Measurements from ENCODE around the gene KLF14. TPM values are rescaled to one million over a fixed set of nuclear protein-coding genes. Genes with fewer than 3 reads are reported as not detected.

KLF14 gene
- total RNA-seq, 1 donor from 2014 or later, result not detected

DNA sequence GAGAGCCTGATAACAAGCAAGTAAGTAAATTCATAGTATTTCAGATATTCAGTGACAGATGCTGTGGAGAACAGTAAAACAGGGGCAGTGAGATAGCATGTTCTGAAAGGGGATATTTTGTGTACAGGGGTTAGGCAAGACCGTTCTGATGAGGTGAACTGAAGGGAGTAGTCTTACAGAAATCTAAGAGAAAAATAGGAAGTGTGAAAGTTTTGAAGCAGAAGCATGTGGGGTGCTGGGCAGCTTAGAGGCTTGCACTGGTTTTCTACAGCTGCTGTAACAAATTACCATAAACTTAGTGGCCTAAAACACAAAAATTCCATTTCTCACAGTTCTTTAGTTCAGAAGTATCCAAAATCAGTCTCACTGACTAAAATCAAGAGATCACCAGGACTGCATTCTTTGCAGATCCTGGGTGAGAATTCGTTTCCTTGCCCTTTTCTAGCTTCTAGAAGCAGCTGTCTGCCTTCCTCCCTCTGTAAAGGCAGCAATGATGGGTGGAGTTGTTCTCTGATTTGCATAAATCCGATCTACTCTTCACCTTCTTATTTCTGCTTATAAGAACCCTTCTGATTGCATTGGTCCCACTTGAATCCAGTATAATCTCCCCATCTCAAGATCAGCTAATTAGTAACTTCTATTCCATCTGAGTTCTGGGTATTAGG, 7.5 kb upstream of the KLF14 start:
- Histone ChIP-seq H3K27ac (no peak overlapping the region), H3K27me3 (ENCODE audit: low read depth) (peaks cover 65% of the 10 kb centered on the region), H3K9me3 (no peaks in the 10 kb centered on the region), H3K4me1 (peaks cover 6% of the 10 kb centered on the region), H3K36me3 (no peaks in the 10 kb centered on the region), H3K4me3 (no peak overlapping the region)
- intact Hi-C loops (cut with DNase I), result no loop called here
- ATAC-seq (peak; percentile 75 to 85), DNase-seq (no peak)
- TF ChIP-seq, protein P1, sequence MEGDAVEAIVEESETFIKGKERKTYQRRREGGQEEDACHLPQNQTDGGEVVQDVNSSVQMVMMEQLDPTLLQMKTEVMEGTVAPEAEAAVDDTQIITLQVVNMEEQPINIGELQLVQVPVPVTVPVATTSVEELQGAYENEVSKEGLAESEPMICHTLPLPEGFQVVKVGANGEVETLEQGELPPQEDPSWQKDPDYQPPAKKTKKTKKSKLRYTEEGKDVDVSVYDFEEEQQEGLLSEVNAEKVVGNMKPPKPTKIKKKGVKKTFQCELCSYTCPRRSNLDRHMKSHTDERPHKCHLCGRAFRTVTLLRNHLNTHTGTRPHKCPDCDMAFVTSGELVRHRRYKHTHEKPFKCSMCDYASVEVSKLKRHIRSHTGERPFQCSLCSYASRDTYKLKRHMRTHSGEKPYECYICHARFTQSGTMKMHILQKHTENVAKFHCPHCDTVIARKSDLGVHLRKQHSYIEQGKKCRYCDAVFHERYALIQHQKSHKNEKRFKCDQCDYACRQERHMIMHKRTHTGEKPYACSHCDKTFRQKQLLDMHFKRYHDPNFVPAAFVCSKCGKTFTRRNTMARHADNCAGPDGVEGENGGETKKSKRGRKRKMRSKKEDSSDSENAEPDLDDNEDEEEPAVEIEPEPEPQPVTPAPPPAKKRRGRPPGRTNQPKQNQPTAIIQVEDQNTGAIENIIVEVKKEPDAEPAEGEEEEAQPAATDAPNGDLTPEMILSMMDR (IDR thresholded peaks at IDR 0.05), result no peak

DNA sequence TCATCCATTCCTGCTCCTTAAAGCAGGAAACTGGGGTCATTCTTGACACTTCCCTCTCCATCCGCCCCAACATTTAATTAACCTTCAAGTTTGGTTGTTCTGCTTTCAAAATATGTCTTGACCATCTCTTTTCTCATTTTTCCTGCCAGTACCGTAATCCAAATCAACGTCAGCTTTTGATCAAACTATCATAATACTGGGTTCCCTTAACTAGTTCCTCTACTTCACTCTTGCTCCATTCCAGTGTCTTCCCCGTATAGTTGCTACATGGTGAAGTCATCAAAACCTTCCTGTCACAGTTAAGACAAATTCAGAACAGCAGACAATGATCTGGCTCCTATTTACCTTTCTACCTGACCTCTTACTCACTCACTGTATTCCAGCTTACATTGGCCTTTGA, 6.6 kb upstream of the KLF14 start:
- H3K4me1 ChIP-seq, result peaks cover 6% of the 10 kb centered on the region
- TF ChIP-seq, protein P1 (IDR thresholded peaks at IDR 0.05), result no peak
- H3K36me3 ChIP-seq, result no peaks in the 10 kb centered on the region
- peak; percentile 74 to 75 for ATAC-seq
- H3K9me3 ChIP-seq, result no peaks in the 10 kb centered on the region
- no peak for DNase-seq
- H3K27me3 ChIP-seq (ENCODE audit: low read depth), result peaks cover 69% of the 10 kb centered on the region
- intact Hi-C loops (cut with DNase I), result no loop called here
- H3K4me3 ChIP-seq, result no peak overlapping the region
- no peak overlapping the region for H3K27ac ChIP-seq

DNA sequence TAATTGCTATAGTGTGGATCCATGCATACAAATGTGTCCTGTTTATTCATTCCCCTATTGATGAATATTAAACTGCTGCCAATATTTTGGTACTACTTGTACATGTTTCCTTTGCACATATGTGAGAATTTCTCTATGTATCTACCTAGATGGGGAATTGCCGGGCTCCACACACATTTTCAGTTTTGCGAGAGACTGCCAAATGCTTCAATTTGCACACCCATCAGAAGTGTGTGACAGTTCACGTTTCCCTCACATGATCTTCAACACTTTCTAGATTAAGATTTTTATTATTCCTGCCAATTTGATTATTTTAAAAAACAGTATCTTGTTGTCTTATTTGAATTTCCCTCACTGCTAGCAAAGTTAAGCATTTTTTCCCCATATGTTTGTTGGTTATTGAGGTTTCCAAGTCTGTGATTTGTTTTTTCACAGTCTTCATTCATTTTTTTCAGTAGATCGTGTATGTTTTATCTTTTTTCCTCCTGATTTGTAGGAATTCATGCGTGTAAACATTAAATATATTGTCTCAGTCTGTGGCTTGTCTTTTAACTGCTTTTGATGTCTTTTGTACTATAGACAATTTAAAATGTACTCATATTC, 2.4 kb upstream of the KLF14 start:
- ATAC-seq (no peak), DNase-seq (no peak)
- no peak overlapping the region for H3K27ac ChIP-seq
- intact Hi-C loops (cut with DNase I), result no loop called here
- H3K4me3 ChIP-seq, result no peak overlapping the region
- H3K9me3 ChIP-seq, result peaks cover 16% of the 10 kb centered on the region
- peaks cover 85% of the 10 kb centered on the region for H3K27me3 ChIP-seq (ENCODE audit: low read depth)
- H3K4me1 ChIP-seq, result peaks cover 11% of the 10 kb centered on the region
- H3K36me3 ChIP-seq, result no peaks in the 10 kb centered on the region
- TF ChIP-seq, protein P1 (IDR thresholded peaks at IDR 0.05), result no peak

DNA sequence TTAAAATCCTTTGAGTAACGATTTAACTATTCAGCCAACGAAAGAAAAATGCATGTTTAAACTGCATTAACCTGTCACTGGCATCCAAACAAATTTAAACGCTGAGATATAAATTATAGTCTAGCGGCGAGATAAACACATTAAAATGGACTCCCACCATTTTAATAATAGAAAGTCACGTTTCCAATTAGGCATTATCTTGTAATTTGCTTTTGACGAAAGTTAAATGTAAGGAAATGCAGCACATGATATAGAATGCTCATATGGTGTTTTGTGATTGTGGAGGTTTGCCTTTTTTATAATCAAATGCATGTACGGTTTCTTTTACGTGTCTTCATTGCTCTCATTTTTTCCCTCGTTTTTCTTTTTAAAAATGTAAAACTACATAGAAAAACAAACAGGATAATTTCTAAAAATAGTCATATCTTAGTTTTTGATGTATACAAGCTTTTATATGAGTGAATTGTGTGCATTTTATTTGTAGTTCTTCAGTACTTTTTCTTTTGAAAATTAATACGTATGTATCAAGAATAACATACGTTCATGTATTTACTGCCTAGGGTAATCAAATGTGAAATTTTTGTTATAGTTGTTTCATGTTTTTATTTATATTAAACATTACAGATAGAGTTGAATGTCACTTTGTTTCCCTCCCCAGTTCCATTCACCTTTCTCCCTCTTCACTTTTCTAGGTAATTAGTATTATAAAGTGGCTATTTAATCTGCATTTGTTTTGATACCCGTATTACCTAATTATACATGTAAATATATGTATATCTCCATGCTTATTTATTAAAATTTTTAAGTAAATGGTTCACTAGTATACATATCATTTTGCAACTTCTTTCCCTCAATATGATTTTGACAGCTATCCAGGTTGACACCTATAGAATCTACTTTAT, 1.1 kb upstream of the KLF14 start:
- peaks cover 16% of the 10 kb centered on the region for H3K9me3 ChIP-seq
- peaks cover 5% of the 10 kb centered on the region for H3K4me1 ChIP-seq
- H3K4me3 ChIP-seq, result peak overlapping the region; percentile 50
- DNase-seq (no peak), ATAC-seq (no peak)
- H3K27me3 ChIP-seq (ENCODE audit: low read depth), result peaks cover 94% of the 10 kb centered on the region
- intact Hi-C loops (cut with DNase I), result no loop called here
- TF ChIP-seq, protein P1 (IDR thresholded peaks at IDR 0.05), result no peak
- no peaks in the 10 kb centered on the region for H3K36me3 ChIP-seq
- no peak overlapping the region for H3K27ac ChIP-seq

DNA sequence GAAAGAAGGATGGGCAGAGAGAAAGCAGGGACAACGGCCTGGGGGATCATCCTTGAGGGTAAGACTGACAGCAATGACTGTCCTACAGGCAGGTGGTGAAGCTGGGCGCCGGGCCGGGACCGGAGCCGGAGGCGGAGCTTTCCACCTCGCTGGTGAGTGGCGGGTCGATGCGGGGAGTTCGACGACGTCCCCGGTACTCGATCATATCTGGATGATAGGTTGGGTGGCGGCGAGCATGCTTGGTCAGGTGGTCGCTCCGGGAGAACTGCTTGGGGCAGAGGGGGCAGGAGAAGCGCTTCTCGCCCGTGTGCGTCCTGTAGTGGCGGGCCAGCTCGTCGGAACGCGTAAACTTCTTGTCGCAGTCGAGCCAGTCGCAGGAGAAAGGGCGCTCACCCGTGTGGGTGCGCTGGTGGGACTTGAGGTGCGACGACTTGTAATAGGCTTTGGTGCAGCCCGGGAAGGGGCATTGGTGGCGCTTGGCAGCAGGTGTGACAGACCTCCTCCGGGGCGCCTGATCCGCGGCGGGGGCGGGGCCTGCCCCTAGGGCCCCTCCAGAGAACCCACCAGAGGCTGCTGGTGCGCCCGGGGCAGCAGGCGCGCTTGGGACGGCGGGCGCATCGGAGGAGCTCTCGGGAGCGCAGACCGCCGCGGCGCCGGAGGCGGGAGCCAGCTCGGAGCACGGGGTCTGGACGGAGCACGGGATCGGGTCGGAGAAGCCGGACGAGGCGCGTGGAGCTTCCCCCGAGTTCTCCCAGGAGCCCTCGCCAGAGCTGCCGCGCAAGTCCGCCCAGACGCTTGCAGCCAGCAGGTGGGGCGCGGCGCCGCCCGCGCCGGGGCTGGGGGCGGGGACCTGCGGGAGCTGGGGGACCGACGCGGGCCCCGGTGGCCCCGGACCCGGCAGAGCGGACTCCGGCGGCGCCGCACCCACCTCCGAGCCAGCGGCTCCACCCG, 752 bp downstream of the KLF14 start:
- peak; percentile 42 to 47 for ATAC-seq

More for the DNA sequence above, 752 bp downstream of the KLF14 start:
- peak overlapping the region; percentile 50 for H3K4me3 ChIP-seq
- peaks cover 16% of the 10 kb centered on the region for H3K9me3 ChIP-seq
- TF ChIP-seq, protein P1 (IDR thresholded peaks at IDR 0.05), result no peak
- no peak overlapping the region for H3K27ac ChIP-seq
- peaks cover 5% of the 10 kb centered on the region for H3K4me1 ChIP-seq
- peak; percentile 50 for DNase-seq
- H3K36me3 ChIP-seq, result no peaks in the 10 kb centered on the region
- peaks cover 79% of the 10 kb centered on the region for H3K27me3 ChIP-seq (ENCODE audit: low read depth)
- intact Hi-C loops (cut with DNase I), result no loop called here
